GM21381 (cell line): Measurements from ENCODE around the gene UACA.
A peak's percentile ranks its signal among the peaks of the same experiment; 100 is the strongest.

Experiments used
- ATAC-seq: cut with Tn5 transposase; IDR thresholded peaks from one replicate; pipeline ENCODE4 v1.9.1; 2021; ENCODE audit warnings: mild to moderate bottlenecking, moderate library complexity; ENCODE audit not compliant: unreplicated experiment

Gene UACA

DNA sequence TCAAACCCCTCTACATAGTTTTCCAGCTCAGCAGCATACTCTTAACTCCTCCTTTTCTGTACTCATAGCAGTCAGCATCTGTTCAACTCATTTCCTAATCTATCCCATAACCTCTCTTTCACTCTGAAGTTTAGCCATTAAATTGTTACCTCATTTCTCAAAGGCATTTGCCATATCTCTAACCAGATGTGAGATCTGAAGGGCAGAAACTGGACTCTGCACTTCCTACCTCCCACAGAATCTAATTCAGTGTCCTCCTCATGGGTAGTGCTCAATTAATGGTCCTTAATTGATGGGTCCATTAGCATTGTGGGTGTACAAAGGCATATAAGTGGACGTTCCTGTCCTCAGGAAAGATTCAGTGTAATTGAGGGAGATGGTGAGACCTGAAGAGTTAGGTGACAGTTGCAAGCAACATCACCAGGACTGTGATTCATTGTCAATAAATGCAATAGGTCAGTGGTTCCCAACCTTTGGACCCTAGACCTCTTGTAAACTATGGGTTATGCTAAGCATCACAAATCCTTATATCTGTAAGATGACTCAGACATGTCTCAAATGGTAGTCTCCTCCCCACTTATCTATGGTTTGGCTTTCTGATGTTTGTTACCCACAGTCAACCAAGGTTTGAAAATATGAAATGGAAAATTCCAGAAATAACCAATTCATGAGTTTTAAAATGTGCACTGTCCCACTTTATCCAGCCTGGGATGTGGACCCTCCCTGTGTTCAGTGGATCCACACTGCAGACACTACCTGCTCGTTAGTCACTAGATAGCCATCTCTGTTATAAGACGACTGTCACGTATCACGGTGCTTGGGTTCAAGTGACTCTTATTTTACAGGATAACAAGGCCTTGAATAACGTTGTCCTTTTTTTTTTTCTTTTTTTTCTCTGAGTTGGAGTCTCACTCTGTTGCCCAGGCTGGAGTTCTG lies 25.0 kb upstream of the UACA start:
- ATAC-seq: no peak

DNA sequence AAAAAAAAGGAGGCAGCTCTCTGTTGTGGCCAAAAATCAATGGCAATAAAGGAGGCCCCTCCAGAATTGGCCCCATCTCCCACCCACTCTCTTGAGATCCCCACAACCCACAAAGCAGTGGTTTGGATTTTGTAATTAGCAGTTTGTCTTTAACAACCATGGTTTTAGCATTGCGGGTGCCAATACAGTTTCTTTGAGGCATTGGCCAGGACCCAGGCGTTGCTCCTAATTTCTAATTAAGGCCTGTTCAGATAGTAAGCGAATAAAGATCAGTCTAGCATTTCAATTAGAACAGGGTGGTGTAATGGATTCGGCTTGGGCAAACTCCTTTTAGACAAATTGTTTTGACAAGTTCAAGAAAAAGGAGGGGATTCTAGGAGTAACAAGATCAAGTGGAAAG lies 23.6 kb upstream of the UACA start:
- no peak for ATAC-seq

DNA sequence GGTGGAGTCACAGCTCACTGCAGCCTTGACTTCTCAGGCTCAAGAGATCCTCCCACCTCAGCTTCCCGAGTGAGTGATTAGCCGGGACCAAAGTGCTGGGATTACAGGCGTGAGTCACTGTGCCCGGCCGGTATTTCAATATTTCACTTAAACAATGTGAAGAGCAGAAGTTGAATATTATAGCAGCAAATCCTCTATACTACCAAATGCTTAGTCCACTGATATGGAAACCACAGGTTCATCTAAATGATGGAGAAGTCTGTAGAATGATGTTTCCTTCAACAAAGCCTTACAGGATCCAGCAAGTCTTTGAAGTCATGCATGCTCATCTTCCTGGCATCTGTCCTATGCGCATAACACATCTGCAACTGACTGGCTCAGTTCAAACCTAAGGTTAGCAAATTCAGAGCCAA lies 20.3 kb upstream of the UACA start:
- no peak for ATAC-seq

GRCh38 chr15:70783041-70783440 lies 19.7 kb upstream of the UACA start:
- ATAC-seq: no peak

- ATAC-seq: no peak
These were observed 17.9 kb upstream of the UACA start for GRCh38 chr15:70781236-70781635.

DNA sequence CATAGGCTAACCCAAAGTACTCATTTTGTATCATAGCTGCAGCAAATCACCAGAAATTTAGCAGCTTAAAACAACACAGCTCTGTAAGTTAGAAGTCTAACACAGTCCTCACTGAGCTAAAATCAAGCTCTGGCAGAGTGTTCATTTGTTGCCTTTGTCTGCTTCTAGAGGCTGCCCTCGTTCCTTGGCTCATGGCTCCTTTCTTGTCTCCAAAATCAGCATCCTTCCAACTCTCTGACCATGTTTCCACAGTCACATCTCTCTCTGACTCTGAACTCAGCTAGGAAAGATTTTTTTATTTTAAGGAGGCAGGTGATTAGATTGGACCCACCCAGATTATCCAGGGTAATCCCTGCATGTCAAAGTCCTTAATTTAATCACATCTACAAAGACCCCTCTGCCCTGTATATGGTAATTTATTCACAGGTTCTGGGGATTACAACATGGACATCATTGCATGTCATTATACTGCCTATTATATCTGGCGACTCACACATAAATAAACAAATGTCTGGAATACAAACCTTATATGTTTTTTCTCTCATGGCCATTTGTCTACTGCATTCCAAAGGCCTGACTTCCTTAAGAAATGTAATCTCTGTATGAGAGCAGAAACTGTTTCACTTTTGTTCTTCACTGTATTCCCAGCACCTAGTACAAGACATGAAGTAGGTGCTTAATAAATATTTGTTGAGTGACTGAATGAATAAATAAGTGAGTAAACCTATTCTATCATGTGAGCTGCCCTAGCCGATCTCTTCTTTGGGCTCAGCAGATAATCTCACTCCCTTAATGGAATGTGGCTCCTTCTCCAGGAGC lies 15.1 kb upstream of the UACA start:
- ATAC-seq: no peak

- ATAC-seq: no peak
These were observed 14.0 kb upstream of the UACA start for GRCh38 chr15:70777170-70777926.

DNA sequence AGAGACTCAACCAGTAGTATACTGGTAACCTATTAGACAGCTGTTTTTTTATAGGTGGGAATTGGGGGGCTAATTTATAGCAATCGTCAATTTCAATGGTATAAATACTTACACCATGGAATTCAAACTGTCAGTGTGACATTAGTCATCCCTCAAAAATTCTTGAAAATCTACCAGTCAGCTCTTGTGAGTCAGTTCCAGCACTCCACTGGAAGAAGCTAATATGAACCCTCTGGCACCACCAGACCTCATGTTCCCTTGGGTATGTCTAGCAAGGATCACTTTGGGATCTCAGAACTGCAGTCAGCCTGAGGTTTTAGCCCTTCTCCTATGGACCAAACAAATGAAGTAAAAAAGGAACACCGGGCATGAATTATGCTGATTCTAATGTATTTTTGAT lies 11.8 kb upstream of the UACA start:
- no peak for ATAC-seq

- no peak for ATAC-seq
These were observed 9.0 kb upstream of the UACA start for GRCh38 chr15:70772402-70772801.

DNA sequence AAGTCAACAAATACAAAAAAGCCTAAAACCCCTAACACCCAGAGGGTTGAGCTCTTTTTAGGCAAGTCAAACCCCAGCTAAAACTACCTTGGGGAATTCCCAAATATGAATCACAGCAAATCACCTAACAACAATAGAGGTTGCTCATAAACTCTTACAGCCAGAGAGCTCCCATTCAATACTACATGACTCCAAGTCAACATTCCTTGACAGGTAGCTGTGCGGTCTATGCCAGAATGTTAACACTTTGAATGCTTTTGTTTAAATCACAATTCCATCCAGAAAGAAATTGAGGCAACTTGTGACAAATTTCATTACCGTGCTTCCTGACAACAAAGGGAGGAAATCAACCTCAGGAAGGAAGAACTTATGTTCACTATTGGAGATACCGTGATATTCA lies 7.5 kb upstream of the UACA start:
- no peak for ATAC-seq

DNA sequence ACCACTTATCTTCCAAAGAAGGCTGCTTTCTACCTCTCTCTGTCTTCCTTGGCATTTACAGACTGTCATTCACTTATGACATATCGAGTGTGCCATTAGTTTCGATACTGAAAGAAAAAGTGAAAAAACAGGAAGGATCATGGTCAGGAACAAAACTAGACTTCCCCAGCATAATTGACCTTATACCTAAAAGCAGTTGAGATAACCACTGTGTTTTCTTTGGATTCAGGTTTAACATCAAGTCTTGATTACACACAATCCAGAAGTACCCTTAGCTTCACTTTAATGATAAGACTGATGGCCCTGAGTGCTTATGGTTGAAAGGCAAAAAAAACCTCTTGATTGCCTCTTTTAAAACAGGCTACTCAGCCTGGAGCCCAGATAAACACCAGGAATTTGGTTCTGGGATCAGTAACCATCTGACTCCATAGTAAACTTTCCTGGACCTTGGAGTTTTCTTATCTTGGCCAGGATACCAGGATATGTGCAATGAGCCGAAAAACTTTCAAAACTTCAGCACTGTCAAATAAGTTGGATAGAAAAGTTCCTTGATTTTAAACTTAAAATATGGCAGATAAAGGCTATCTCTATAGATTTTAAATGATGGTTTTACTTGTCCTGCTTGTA lies 5.0 kb upstream of the UACA start:
- no peak for ATAC-seq

GRCh38 chr15:70767667-70768066 lies 4.3 kb upstream of the UACA start:
- ATAC-seq: no peak

DNA sequence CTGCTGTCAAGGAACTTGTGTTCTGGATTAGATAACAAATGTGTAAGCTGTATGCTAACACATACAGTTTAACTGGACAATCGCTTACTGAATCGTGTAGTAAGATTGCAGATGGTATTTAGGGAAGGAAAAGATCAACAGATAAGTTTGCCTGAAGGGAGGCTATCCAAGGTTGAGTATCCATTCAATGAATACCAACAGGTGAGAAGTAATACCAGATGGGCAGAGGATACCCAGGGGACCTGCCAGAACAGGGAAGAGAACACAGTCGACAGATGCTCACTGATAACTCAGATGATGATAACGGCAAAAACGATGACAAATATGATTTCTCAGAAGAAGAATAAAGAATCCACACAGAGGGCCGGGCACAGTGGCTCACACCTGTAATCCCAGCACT lies 3.2 kb upstream of the UACA start:
- ATAC-seq: no peak

DNA sequence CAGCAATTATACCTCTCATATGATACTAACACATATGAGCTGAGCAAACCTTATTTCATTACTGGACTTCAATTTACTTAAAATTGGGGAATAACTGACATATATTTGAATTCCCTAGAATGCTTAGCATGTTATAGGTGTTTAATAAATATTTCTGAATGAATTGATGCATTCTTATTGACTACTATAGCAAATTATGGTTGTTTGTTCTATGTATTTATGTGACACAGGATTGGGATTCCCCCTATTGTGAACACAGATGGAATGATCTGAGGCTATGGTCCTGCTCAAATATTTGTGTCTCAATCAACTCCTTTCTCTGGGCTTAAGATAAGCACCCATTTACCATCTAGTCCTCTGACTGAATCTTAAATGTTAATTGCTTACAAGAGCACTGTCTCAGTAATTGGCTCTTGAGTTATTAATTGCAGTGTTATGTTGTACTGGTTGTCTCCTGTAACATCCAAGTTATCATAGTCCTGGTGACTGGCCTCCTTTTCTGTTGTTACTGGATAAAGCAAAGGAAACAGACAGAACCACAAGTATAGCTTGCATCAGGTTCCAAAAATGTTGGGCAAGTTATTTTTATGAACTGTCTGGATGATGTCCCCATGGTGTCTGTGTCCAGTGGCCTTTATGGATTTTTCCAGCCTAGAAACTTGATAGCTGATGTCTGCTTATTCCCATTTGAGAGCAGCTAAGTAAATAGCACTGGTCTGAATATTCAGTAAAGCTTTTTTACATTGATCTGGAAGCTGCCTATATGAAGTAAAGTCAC lies 2.3 kb upstream of the UACA start:
- no peak for ATAC-seq

- no peak for ATAC-seq
These were observed 782 bp upstream of the UACA start for GRCh38 chr15:70763950-70764730.

GRCh38 chr15:70762469-70763119 lies 764 bp downstream of the UACA start:
- ATAC-seq: peak; percentile 32

DNA sequence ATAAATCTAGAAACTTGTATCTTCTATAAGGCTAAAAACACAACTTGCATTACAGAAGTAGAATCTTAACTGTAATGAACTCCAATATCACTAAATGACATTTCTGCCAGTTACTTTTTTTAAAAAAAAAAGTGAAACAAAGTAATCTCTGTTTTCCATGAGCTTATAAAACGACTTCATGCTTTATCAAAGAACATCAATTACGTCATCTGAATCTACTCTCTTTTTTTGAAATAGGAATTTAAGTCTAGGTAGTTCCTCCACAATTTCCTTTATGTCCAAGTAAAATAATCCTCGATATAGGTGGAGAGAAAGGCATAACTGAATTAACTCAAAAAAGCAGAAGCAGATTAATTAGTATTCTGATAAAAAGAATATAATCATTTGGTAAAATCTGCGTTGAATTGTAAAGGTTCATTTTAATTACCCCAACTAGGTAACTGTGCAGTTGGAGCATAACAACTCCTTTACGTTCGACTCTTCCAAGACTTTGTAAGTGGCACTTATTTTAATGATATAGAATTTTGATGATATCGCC lies 1.4 kb downstream of the UACA start:
- ATAC-seq: no peak

DNA sequence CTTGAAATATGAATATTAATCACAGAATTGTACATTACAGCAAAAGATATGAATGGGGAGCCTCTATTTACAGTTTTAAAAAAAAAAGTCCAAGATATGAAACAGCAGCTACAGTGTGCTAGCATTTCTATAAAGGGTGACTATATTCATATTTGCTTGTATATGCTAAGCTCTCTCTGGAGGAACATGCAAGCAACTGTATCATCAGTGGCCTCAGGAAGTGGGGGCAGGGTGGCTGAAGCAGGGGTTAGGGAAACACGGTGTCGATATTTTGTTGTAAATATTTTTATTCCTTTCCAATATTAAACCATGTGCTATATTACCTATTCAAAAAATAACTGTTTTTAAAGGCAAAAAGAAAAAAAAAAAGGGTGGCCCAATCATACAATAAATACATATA lies 2.3 kb downstream of the UACA start:
- no peak for ATAC-seq
